ENCODE results near the gene RAB10. TPM values are rescaled to one million over a fixed set of nuclear protein-coding genes. Genes with fewer than 3 reads are reported as not detected.
A peak's percentile ranks its signal among the peaks of the same experiment; 100 is the strongest.
"Not testable (repeated sequence)": the region's sequence is repeated elsewhere in the genome, so short reads cannot be mapped to it uniquely, and the experiment has no call there.

Gene RAB10
- total RNA-seq = 455 TPM

DNA sequence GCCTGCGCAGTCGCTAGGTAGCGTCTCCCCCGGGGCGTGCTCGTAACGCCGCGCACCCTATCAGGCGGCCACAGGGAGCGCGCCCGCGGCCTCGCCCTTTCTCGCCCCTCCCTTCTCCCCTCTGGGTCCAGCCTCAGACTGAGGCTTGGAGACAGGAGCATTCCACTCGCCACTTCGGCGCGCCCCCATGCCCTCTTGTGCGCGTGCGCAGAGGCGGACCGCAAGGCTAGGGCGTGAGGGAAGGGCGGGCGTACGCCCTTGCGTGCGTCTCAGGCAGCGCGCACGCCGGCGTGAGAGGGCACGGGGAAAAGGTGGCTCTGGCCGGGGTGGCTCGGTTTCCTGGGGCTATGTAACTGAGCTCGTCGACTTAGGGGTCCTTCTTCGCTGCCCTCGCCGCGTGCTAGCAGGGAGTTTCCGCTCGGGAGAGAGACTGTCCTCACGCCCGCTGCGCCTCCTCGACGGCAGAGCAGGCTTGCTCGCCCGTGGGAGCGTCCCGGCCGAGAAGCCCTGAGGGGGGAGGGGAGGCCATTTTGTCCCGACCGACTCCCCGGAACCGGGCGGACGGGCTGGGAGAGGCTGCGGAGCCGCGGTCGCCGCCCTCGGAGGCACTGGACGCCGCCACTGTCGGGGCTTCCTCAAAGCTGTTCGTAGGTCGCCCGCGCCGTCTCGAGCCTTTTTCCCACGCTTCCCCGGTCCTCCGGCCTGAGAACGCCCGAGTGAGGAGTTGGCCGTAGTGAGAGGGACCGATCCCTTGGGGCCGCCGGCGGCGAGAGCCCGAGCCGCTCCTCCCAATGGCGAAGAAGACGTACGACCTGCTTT is at the start of gene RAB10:
Gene RAB10 (plus strand): TSS at position 267 of the 819 bp plus-strand sequence. CDS start 525 bp downstream, at position 792.
- ATAC-seq = peak; percentile 94

DNA sequence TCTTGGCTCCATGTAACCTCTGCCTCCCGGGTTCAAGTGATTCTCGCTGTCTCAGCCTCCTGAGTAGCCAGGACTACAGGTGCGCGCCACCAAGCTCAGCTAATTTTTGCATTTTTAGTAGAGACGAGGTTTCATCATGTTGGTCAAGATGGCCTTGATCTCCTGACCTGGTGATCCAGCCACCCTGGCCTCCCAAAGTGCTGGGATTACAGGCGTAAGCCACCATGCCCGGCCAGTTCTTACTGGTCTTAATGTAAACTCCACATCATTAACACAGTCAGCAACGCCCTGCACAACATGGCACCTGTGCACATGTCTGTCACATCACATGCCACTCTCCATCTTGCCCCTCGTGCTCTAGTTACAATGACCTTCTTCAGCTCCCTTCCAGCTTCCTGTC is 45.8 kb upstream of the RAB10 start:
- ATAC-seq = no peak

DNA sequence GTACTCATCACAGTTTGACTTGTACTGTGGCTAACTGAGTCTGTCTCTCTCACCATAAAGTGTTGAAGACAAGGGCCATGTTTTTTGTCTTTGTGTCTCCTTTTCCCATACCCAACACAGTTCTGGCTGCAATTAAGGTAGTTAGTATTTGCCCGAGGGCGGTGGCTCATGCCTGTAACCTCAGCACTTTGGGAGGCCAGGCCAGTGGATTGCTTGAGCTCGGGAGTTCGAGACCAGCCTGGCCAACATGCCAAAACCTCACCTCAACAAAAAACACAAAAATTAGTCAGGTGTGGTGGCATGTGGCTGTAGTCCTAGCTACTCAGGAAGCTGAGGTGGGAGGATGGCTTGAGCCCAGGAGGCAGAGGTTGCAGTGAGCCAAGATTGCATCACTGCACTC is 44.7 kb upstream of the RAB10 start:
- no peak for ATAC-seq

DNA sequence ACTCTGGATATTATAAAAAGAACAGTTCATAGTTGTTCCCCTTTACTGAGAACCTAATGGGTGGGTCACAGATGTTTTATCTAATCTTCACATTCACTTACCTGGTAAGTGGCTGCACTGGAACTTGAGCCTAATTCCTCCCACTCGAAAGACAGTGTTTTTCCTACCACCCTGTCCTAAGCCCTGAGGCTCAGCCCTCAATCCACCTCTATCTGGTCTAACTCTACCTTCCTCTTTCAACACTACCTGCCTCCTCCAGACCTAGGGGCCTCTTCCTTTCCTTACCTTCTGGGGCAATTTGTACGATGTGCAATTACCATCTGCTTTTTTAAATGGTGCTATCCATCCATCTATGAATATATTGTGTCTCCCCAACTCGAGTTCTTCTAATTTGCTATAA is 41.9 kb upstream of the RAB10 start:
- ATAC-seq = peak; percentile 41

DNA sequence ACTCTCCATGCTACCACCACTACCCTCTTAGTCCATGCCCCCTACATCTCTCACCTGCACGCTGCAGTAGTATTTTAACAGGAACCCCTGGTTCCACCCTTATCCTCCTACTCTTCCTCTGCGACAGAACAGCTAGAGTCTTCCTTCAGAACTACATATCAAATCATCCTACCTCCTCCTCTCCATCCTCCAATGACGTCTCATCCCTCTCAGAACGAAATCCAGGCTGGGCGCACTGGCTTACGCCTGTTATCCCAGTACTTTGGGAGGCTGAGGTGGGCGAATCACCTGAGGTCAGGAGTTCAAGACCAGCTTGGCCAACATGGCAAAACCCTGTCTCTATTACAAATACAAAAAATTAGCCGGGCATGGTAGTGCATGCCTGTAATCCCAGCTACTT is 41.3 kb upstream of the RAB10 start:
- no peak for ATAC-seq

DNA sequence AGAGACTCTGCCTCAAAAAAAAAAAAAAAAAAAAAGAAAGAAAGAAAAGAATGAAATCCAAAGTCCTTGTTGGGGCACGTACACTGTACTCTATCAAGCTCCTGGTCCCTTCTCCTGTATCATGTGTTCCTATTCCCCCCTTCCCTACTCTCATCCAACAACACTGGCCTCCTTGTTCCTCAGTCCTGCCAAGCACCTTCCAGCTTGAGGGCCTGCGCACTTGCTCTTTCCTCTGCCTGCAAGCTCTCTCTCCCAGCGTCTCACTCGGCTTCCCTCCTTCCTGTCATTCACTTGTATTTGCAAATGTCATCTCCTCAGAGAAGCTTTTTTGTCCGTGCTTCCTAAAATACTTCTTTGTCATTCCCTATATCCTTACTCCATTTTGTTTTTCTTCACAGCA is 40.8 kb upstream of the RAB10 start:
- no peak for ATAC-seq

DNA sequence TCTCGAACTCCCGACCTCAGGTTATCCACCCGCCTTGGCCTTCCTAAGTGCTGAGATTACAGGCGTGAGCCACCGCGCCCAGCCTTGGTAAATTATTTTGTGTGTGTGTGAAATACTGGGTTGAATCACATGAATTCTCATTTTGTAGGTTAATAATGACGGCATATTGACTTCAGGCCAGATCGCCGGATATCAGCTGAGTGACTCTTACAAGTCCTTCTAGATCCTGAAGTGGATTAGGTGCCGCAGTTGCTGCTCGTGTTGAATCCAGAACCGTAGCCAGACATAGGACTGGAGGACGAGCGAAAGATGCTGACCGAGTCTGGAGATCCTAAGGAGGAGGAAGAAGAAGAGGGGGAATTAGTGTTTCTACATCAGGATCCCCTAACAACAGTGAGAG is 39.4 kb upstream of the RAB10 start:
- no peak for ATAC-seq

DNA sequence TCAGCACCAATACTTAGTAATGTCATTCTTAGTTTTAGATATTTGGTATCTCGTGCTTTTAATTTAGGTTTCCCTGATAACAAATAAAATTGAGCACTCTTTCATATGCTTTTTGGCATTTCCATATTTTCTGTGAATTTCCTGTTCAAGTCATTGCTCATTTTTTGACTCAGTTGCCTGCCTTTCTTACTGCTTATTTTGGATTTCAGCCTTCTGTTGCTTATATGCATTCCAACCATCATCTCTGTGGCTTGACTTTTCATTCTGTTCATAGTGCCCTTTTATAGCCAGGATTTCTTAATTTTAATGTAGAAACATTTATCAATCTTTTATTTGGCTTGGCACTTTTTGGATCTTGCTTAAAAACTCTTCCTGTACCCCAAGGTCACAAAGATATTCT is 37.0 kb upstream of the RAB10 start:
- ATAC-seq = no peak

DNA sequence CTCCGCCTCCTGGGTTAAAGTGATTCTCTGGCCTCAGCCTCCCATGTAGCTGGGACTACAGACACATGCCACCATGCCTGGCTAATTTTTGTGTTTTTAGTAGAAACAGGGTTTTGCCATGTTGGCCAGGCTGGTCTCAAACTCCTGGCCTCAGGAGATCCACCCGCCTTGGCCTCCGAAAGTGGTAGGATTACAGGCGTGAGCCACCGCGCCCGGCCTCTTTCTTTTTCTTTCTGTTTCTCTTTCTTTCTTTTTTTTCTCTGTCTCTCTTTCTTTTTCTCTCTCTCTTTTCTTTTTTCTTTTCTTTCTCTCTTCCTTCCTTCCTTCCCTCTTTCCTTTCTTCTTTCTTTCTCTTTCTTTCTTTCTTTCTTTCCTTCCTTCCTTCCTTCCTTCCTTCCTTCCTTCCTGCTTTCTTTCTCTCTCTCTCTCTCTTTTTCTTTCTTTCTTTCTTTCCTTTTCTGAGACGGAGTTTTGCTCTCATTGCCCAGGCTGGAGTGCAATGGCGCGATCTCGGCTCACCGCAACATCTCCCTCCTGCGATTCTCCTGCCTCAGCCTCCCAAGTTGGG is 35.0 kb upstream of the RAB10 start:
- ATAC-seq = not testable (repeated sequence)

DNA sequence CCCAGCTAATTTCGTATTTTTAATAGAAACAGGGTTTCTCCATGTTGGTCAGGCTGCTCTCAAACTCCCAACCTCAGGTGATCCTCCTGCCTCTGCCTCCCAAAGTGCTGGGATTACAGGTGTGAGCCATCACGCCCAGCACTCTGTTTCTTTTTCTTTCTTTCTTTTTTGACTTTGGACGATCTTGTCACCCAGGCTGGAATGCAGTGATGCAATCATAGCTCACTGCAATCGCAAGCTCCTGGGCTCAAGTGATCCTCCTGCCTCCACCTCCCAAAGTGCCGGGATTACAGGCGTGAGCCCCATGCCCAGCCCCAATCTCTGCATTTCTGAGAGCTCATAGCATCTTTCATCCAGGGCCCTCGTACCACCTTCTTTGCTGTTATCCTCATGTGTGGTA is 34.5 kb upstream of the RAB10 start:
- ATAC-seq = not testable (repeated sequence)

DNA sequence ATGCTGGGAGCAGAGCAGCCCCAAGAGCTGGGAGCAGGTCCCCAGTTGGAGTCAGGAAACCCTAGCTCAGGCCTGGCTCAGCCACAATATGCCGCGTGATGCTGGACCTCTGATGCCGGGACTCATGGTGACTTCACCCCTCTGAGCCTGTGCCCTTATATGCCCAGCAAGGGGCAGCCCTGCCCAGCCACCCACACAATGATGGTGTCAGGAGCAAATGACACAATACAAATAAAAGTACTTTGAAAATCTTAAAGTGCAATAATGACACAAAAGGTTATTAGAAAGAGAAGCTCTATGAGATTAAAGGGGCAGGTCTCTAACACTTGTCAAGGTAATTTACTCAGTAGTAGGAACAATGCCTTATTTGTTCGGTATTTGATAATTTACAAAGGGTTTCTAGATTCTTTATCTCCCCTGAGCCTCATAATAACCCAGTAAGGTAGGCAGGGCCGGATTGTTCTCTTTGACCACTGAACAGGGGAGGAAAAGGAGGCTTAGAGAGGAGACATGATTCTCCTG is 33.3 kb upstream of the RAB10 start:
- ATAC-seq = peak; percentile 74

DNA sequence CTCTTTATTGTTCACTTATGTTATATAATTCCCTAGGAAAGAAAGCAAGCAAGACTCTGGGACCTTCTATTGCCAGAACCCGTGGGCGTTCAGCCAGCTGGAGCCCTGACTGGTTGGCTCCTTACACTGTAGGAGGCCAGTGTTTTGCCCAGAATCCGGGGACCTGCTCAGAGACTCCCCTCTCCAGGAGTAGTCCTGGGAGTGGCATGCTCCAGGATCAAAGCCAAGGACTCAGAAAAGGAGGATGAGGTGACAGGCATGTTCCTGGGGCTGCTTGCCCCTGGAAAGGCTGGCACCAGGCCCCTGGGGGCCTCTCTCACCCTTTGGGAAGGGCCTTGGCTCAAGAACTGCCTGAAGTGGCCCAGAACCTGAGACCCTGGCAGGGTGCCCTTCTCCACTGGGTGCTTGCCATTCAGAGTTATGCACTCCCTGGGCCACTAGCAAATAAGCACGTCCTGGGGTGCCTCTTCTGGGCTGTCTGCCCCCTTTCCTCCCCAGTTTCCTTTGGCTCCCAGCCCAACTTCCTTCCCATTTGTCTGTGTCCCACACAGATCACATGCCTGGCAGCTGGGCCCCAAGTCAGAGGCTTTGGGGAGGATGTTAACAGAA is 32.0 kb upstream of the RAB10 start:
- peak; percentile 4 for ATAC-seq

DNA sequence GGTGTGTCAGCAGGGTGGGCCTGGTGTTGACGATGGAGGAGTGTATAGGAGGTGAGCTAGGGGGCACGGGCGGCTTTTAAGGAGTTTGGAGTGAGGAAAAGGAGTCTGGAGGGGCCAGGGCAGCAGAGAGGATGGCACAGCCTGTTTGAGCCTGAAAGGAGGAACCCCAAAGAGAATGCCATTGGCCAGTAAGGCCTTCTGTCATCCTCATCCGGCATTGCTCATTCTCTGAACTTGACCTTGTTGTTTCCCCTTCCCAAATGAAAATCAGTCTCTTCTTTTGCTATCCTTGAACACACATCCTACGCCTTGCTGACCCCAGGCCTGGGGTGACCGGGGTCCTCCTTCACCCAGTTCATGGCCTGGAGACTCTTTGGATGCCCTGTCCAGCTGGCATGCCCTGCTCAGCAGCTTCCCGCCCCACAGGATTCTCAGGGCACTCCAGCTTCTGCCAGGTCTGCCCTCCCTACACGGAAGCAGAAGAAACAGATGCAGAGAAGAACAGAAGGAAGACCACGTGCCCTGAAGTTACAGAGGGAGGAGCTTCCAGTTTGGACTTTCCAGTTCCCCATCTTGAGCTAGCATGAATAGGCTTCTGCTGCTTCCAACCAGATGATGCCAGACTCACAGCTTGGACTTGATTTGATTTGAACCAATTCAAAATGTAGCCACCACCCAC is 31.1 kb upstream of the RAB10 start:
- peak; percentile 75 for ATAC-seq

DNA sequence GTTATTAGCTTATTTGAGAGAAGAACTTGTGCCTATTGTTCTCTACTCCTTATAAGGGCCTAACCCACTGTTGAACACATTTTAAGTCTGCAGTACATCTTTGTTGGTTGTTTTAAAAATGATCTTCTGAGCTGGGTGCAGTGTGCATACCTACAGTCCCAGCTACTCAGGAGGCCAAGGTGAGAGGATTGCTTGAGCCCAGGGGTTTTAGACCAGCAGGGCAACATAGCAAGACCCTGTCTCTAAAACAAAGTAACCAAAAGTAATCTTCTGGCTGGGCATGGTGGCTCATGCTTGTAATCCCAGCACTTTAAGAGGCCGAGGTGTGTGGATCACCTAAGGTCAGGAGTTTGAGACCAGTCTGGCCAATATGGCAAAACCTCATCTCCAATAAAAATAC is 25.8 kb upstream of the RAB10 start:
- ATAC-seq = no peak

DNA sequence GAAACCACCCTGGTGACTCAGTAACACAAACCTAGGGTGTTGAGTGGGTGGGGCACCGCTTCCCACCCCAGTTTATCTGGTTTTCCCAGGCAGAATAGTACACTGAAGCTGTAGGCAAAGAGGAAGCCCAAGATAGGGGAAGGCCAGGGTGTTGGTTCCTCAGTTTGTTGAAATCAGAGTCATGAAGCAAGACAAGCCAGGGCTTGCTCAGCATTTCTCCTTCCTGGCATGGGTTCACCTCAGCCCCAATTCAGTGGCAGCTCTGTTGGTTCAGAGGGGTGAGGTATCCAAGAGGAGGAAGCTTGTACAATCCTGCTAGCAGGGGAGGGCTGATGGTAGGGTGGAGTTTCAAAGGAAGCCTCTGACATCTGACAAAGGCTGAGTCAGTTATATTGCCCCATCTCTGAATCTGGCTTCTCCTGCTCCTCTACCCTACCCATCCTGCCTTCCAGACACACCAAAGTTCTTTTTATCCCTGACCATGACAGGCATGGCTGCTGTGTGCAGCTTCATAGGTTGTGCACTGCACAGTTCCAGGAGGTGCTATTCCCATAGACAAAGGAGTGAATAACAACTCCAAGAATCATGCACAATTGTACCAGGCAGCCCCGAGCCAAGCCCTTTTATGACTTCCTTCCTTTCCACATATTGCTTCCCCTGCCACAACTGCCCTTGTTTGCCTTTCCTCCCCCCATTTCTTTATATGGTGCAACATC is 24.9 kb upstream of the RAB10 start:
- ATAC-seq = peak; percentile 88

DNA sequence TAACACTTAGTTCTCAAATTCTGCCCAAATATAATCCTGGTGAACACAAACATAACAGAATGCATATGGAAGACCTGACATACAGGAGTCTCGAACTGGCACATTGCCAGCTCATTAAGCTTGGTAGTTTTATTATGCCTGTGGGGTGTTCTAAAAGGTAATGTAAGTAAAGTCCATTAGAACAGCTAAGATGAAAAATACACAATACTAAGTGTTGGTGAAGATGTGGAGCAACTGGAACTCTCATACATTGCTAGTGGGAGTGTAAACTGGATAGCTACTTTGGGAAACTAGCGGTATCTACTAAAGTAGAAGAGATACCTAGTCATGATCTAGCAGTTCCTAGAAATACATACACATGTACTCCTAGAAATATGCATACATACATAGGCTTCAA is 24.3 kb upstream of the RAB10 start:
- no peak for ATAC-seq

DNA sequence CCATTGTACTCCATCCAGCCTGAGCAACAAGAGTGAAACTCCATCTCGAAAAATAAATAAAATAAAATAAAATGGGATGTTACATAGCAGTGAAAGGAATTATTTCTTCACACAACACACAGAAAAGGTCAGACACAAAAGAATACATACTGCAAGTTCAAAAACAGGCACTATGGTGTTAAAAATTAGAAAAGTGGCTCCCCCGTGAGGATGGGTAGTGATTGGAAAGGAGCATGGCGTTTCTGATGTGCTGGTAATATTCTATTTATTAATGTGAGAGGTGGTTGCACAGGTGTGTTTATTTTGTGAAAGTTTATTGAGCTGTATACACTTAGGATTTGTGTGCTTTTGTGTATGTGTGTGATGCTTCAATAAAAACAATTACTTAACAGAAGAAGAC is 22.9 kb upstream of the RAB10 start:
- no peak for ATAC-seq

DNA sequence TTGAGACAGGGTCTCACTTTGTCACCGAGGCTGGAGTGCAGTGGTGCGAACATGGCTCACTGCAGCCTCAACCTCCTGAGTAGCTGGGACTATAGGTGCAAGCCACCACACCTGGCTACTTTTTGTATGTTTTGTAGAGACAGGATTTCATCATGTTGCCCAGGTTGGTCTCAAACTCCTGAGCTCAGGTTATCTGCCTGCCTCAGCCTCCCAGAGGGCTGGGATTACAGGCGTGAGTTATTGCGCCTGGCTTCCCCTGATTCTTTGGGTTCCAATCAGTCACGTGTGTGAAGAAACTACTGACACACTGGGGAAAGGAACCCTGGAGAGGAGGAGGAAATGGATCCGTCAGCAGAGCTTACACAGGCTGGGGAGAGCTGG is 22.3 kb upstream of the RAB10 start:
- ATAC-seq = peak; percentile 42

DNA sequence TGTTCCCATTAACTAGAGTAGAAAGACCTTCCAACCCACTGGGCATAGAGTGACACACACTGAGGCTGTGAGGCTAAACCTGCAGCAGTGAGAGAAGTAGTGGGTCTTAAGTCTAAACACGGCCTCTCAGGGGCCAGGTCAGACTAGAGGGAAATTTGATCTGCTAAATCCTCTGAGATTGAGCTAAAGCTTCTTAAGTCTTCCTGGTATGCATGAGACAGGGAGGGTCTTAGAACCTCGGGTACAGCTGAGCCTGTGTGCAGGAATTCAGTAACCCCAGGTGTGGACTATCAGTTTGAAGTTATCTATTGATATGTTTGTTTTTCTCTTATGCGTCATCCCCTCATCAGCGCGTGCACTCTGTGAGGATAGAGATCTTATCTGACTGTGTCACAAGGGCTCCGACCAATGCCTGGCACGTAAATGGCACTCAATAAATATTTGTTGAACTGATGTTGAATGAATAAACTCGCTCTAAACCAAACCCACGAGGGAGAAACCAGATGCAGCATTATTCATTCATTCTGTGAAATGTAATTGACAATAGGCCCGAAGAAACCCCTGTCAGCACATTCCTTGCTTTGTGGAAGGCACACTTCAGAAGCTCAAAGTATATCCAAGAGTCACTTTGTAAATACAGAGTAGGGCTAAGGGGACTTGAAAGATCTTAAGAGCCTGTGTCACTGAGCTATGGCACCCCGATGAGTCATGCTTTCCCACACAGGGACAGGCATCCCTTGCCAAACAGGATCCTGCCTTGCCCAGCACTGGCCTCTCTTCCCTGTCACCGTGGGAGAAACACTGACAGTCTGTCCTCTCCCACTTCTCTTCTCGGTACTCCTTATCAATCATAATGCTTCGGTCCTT is 21.7 kb upstream of the RAB10 start:
- ATAC-seq = peak; percentile 75

DNA sequence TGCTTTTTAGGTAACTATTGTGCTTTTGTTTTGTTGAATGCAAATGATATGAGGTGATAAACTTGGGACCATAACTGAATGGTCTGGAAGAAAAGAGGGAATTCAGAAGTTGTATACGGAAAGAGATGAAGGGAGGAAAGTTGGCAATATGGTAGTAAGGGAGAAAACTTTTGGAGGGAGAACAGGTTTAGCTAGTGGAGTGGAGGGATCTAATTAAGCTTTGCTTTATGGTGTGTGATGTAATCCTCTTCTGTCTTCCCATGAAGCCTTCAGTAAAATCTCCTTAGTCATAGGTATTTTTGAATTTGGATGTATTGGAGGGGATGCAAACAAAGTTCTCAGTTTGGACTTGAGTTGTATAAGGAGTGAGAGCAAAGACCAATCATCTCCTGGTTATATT is 20.2 kb upstream of the RAB10 start:
- peak; percentile 15 for ATAC-seq

DNA sequence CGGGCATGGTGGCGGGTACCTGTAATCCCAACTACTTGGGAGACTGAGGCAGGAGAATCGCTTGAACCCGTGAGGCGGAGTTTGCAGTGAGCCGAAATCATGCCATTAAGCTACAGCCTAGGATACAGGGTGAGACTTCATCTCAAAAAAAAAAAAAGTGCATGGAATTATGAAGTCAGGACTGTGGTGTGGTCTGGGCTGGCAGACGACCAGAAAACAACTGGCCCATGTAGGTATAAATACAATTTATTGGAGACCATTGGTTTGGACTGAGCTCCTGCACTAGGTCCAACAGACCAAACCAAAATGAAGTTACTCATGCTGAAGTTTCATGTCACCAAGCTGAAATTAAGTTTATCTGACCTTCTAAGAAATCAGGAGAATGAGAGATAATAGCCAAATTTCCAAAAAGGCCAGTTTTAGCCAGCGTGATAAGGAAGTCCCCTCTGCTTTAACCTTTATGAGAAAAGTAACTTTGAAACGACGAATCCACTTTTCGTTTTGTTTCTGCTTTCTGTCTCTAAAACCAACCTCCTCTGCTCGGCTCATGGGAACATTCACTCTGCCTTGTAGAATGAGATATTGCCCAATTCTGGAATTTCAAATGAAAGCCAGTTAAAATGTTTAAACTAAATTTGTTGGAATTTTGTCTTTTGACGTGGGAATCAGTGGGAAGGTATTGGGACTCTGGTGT is 17.7 kb upstream of the RAB10 start:
- no peak for ATAC-seq

Measured in esophagus mucosa (tissue), 1 donor.